HG03066 (cell line): ENCODE measurements around the gene TM7SF2.

Experiments used
- ATAC-seq: cut with Tn5 transposase; IDR thresholded peaks from one replicate; pipeline ENCODE4 v1.9.1; 2021; ENCODE audit warnings: low read depth; ENCODE audit not compliant: unreplicated experiment

The TM7SF2 gene

DNA sequence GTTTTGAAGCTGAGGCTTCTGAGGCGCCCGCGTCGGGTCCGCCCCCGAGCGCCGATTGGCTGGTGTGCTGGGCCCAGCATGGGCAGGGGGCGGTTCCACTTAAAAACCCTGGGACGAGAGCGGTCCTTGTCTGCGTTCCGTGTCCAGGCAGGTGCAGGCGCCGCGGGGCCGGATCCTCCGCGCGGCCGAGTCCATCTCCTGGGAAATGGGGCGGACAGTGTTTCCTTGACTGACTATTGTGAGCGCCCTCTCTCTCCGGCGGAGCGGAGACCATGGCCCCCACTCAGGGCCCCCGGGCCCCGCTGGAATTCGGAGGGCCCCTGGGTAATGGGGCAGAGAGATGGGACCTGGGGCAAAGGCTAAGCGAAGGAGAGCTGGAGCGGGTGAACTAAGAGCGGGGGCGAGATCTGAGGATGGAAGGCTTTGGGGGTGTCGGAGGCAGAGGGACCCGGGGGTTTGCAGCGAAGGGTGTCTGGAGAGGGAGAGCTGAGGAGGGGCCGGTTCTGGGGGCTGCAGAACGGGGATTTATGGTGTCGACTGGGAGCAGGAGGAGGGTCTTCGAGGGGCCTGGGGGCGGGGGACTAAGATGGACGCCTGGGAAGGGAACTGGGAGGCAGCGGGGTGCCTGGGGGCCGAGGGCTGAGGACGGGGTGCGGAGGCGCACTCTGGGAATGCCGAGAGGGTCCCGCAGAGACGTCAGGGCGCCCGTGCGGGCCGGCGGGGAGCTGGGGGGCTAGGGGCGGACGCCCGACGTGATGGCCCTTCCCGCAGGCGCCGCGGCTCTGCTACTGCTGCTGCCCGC is at the start of gene TM7SF2:
Gene TM7SF2, plus strand, starts transcription at position 129 of the 802 bp plus-strand sequence. Its CDS starts 144 bp downstream, at position 273.
- peak; percentile 52 for ATAC-seq

DNA sequence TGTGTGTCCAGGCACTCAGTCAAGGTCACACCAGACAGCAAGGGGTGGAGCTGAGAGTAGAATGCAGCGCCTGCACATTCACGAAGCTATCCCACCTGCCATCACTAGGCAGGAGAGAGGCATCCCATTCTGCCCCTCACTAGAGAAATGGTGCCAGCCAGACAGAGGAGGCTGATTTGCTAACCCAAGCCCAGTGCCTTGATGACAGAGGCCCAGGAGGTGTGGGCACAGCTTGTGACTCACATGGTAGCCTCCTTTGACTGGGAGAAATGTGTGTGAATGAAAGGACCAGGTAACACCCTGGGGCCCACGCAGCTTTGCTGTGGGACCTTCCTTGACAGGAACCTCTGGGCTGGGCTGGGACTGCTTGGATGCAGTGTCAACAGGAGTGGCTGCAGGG is 48.1 kb upstream of the TM7SF2 start:
- no peak for ATAC-seq

DNA sequence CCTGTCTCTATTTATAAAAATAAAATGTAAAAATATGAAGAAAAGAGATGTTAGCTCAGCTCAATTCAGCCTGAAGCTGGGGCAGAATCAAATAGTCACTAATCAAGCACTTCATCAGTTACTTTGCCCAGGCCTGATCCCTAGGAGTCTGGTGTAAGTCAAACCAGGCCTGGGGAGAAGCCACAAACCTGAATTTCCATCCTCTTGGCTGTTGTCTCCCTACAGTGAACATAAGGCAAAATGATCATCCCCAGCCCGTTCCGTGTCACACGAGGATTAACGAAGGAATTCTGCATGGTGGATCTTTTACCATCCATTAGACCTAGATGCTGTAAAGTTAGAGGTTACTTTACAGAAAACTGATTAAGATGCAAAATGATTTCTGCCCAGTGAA is 46.8 kb upstream of the TM7SF2 start:
- ATAC-seq: no peak

DNA sequence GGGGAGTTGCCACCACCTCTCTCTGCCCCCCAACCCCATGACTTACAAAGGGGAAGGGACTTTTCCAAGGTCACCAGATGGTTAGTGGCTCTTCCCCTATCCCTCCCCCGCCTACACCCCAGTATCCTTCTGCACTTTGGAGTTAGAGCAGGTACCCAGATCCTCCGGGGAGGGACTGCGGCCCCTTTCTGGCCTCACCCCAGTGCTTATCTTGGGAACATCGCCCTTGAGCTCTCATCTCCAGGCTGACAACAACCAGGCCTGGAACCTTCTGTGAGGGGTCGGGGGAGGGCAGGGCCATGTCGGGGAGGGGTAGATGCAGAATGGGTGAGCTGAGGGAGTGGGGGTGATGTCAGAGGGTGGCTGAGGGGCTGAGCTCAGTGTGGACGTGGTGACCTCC is 45.8 kb upstream of the TM7SF2 start:
- no peak for ATAC-seq

DNA sequence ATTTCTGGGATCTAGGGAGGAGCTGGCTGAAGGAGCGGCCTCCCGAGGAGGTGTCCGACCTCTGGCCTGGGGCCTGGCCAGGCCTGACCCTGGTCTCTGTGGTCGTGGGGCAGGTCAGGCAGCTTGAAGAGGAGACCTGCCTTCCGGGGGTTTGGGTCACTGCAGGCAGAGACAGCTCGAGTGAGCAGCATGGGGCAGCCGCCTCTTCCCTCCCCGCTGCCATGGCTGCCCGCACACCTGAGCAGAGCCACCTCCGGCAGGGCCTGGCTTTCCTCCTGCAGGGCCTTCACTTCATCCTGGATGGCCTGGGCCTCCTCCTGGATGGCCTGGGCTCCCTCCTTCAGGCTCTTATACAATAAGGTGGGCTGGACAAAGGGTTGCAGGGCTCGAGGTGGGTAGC is 45.4 kb upstream of the TM7SF2 start:
- ATAC-seq: no peak

DNA sequence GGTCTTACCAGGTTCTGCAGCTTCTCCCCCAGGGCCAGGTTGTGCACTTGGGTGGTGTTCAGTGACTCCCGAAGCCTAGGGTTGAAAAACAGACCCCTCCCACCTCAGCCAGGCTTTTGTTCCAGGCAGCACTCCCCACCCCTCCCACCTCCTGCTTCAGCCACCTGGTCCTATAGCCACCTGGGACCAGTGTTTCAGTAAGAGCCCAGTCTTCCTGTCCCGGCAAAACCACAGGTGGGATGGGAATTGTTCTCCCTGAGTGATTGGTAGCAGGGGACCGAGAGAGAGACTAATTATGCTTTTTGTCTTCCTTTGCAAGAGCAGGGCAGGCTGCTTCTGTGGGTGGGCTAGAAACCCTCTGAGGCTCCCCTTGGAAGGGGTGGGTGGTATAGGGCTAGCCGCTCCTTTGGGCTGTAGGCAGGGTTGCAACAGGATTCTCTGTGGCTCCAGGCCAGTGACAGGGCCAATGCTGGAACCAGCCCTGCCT is 44.8 kb upstream of the TM7SF2 start:
- no peak for ATAC-seq

DNA sequence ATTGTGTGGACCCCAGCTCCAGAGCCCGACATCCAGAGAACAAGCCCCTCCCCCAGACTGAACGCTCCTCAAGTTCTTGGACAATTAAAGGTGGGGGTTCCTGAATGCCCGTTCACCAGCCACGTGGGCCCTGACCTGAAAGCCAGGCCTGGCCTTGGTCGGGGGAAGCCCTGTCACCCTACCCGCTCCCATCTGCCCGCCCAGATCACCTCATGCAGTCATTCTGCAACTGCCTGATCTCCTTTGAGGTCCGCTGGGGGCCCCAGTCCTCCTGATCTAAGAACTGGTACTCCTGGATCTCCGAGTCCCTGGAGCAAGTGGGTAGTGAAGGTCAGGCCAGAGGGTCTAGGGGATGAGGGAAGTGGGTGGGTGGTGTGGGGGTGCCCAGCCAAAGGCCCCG is 44.2 kb upstream of the TM7SF2 start:
- no peak for ATAC-seq

DNA sequence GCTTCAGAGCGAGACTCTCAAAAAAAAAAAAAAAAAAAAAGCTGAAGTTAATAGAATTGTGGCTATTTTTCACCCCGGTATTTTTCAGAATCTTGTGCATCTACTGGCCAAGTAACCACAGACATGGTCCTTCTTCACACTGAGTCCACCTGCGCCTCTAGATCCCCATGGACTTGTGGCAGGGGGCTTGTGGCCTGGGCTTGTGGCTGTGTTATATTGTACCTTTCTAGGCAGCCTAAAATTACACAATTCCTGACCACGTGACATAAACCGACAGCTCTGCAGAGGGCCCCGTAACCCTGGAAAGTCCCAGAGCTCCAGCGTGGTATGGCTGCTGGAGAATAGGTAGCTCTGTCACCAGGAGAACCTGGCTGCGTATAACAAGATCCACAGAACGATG is 42.5 kb upstream of the TM7SF2 start:
- no peak for ATAC-seq

DNA sequence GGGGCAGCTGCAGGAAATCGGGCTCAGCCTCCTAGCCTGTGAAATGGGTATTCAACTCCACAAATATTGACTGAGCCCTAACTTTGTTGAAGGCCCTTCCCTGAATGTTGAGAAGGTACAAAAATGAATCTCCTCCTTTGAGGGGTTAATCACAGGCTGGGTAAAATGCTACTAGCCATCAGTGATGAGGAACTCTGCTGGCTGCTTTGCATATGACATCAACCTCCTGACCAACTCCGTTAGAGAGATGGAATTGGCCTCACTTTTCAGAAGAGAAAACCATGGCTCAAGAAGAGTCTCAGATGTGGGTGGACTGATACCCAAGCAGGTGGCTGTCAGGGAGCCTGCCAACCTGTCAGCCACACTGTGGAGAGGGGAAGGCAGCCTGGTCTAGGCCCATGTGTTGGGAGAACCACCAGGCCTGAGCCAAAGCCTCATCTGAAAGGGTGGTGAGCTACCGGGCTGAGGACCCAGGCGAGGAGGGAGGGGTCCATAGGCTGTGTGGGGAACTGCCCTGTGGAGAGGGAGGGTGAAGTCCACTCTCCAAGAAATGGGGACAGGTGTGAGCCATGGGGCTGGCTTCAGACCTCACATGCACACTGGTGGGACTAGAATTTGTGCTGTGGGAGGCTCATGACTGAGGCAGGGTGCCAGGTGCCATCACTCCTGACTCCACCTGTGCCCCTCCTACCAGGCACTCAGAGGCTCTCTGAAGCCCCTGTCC is 39.6 kb upstream of the TM7SF2 start:
- no peak for ATAC-seq

DNA sequence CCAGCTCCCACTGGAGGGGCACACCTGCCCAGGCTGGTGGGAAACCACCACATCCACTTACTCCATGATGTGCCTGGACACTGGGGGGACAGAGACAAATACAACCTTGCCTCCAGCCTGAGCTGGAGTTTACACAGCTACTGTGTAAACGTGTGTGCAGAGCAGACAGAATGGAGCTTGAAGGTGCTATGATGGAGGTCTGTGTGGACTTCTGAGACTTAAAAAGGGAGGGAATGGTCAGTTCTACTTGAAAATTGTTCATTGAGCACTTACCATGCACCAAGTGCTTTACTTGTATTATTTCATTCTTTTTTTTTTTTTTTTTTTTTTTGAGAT is 39.1 kb upstream of the TM7SF2 start:
- ATAC-seq: no peak

DNA sequence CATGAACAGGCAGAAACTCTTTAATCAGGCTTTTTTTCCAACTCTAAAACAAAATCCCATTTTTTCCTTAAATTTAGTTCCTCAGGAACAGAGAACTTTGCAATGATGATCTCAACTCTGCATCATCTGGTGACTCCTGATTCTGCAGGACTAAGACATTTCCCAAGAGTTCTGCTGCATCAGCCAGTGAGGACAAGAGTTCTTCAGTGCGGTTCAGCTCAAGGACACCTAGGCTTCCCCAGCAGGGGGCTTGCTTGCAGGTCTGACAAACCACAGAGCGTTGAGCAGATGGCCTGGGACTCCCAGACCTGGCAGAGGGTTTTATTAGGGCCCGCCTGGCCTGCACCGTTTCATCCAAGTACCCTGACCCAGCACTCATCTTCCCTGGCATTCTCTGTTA is 34.2 kb upstream of the TM7SF2 start:
- no peak for ATAC-seq

DNA sequence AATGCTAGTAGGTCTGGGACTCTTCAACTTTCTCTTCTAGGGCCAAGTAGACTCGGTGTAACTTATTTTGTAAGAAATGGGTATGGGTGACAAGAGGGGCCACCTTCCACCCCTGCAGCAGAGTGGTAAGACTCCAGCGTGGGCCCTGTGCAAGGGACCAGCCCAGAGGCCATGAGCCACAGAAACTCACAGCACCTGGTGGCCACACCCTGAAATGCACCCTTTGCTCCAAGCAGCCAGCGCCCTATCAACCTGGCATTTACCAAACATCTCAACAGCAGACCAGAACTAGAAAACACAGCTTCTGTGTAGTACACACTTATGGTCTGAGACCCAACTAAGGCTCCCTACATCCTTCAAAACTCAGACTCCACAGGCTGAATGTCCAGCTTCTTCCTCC is 33.5 kb upstream of the TM7SF2 start:
- ATAC-seq: no peak

DNA sequence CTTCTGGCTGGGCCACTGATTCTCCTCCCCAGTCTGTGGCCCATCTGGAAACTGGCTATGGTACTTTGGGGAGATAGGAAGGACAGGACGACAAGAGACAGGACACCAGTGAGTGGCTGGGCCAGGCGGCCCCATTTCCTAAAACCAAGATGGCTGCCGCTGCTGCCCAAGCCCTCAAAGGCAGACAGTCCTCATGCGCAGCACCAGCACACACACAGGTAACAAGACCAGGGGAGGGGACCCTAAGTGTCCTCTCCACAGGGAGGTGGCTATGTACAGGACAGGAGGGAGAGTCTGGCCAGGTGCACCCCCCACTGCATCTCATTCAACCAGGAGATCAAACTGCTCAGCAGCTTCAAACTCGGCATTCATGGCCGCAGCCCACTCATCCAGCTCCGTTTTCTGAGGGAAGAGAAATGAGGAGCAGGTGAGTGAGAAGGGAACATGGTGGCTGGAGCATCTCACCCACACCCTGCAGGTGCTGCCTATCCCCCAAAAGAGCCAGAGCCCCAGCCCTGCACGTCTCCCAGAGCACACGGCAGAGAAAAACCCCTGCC is 32.8 kb upstream of the TM7SF2 start:
- no peak for ATAC-seq

DNA sequence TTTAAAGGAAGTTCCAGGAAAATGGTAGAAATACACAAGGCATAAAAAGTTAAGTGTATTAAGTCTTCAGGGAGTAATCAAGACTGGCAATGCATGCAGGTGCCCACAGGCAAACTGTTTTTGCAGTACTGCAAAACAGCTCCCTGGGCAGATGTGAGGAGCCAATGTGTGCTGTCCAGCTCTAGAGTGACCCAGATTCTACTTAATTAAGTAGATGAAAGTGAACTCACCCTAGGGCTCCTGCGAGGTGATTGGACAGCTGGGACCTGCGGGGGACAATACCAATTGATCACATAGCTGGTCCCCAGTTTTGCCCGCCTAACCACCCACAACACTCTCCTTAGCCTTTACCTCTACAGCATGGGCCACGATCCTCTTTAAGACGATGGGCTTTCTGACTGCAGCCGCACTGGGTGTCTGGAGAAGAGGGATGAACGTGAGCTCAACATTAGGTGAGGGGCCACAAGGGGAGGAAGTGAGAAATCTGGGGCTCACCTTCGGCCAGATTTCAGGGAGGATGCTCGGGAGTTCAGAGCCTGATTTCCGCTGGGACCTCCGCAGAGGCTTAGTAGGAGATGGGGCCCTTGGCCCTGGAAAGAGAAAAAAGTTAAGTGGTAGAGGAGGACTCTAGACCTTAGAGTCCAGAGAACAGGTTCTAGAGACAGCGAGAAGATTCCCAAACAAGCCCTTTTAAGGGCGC is 28.4 kb upstream of the TM7SF2 start:
- no peak for ATAC-seq

DNA sequence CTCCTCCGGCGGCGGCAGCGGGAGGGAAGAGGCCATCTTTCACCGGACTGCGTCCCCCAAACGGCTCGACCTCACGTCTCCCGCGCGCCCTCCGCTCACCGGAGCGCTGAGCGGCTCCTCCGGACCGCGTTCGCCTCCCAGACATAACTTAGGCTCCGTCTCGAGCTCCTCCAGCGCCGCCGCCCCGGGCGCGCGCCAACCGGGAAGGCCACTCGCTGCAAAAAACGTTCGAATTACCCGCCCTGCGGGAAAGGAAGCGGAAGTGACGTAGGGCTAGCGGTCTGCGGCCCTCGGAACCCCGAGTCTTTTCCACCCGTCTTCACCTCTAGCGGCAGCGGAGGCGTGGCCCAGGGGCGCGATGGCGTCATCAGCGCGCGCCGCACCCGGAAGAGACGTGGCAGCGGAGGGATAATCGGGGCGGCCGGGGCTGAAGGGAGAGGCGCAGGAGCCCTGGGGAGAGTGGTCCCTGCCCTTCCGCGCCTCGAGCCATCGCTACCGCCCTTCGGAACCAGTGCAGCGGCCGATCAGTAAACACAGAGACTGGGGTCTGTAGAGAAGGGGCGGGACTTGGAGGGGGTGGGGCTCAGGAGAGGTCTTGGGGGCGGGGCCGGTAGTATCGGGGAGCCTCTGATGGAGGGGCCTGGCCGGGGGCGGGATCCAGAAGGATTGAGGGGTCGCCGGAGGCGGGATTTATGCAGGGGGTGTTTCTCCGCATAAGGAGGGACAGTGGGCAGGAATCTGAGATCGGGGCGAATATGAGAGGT is 27.7 kb upstream of the TM7SF2 start, which contains the start of the genes CDCA5 and ZFPL1:
Gene CDCA5, minus strand, starts transcription at position 207 of the 764 bp plus-strand sequence. Its CDS starts 62 bp downstream, at position 145.
Gene ZFPL1, plus strand, starts transcription at position 389 of the 764 bp plus-strand sequence. CDS start 477 bp downstream, outside the sequence.
- ATAC-seq: peak; percentile 71

DNA sequence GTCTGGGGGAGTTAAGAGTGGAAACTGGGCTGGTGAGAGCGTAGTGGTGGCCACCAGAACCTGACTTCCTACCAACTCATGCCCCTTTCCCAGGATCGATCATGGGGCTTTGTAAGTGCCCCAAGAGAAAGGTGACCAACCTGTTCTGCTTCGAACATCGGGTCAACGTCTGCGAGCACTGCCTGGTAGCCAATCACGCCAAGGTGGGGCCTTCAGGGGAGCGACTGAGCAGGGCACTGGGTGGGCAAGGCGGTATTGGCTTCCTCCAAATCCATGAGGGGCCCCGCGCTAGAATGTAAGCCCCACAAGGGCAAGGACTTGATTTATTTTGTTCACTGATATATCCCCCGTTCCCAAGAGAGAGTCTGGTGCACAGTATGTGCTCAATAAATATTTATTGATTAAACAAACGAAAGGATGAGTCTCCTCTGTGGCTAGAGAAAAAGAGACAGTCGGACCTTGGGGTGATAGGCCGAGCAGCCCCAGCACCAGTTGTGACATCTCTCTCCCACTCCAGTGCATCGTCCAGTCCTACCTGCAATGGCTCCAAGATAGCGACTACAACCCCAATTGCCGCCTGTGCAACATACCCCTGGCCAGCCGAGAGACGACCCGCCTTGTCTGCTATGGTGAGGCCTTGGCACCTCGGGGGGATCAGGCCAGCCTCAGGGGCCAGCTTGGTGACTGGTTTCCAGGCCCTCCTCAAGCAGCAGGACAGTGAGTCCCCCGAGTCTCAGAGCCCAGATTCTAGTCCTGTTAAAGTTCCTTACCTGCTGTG is 26.9 kb upstream of the TM7SF2 start:
- ATAC-seq: no peak

DNA sequence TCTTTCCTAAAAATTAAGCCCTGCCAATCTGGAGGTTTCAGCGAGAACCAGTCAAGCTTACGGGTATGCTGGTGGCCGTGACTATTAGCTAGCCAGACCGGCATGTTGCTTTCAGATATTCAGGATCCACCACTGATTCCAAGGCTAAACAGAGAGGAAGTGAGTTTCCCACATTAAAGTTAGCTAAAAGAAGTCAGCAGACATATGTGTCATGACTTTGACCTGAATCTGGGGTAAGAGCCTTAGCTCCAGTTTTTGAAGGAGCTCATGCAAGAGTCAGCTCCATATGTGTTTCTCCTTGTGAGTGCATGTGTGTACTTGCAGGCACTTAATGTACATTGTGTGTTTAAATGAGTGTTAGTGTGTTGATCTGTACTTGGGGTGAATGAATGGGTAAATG is 26.2 kb upstream of the TM7SF2 start:
- no peak for ATAC-seq

DNA sequence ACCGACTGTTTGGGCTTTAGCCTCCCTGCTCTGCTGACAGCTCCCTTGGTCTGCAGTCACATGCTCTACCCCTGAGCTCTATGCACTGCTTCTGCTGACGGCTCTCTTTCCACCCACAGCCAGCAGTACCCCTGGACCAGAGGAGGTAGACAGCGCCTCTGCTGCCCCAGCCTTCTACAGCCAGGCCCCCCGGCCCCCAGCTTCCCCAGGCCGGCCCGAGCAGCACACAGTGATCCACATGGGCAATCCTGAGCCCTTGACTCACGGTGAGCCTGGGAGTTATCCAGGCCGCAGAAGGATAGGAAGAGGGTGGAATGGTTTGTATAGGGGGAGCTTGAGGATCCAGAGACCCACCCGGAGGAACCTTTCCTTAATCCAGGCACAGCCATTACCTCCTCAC is 24.9 kb upstream of the TM7SF2 start:
- ATAC-seq: no peak

DNA sequence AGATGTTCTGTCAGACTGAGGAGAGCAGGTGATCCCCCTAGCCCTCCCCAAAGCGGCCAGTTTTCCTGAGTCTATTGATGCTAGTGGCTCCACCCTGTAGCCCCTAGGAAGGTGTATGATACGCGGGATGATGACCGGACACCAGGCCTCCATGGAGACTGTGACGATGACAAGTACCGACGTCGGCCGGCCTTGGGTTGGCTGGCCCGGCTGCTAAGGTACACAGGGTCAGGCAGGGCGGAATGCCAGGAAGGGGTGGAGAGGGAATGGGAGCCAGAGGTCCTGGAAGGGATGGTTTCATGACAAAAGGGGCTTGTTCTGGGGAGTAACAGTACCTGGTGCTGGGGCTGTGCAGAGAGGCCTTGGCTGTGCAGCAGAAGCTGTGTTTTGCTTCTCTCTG is 24.5 kb upstream of the TM7SF2 start:
- no peak for ATAC-seq
